Heart left ventricle (tissue), 16 donors: ENCODE results near the gene TAF10. TPM values are rescaled to one million over a fixed set of nuclear protein-coding genes. Genes with fewer than 3 reads are reported as not detected.

Experiments
- ATAC-seq, 4 donors: fragments of 200-7000 bp; cut with Tn5 transposase; one replicate each; pipeline ENCODE4 v1.9.1; 2020 to 2022; ENCODE audit warnings: moderate library complexity in 4 of 4, mild to moderate bottlenecking in 3 of 4, moderate number of reproducible peaks in 1 of 4
- DNase-seq, 5 donors: peaks; one replicate each; pipeline ENCODE4 v3.0.0-alpha.2; 2020
- H3K27ac ChIP-seq, 12 donors: fragments of 200-600 bp; sonication (generic) in 4 of 12; one replicate each; pipeline versions ENCODE4 v1.5.0 to v1.8.0; 2016 to 2022; ENCODE audit warnings: mild to moderate bottlenecking in 2 of 12
- H3K27me3 ChIP-seq, 9 donors: fragments of 200-600 bp; sonication (generic) in 2 of 9; one replicate each; pipeline versions ENCODE4 v1.5.1 to v1.8.0; 2016 to 2022; ENCODE audit warnings: mild to moderate bottlenecking in 3 of 9
- H3K36me3 ChIP-seq, 9 donors: fragments of 200-600 bp; sonication (generic) in 2 of 9; one replicate each; pipeline versions ENCODE4 v1.5.0 to v1.8.0; 2018 to 2022; ENCODE audit warnings: mild to moderate bottlenecking in 2 of 9
- H3K4me1 ChIP-seq, 12 donors: fragments of 200-600 bp; sonication (generic) in 4 of 12; one replicate each; pipeline versions ENCODE4 v1.5.0 to v1.8.0; 2016 to 2022; ENCODE audit warnings: mild to moderate bottlenecking in 3 of 12
- H3K4me3 ChIP-seq, 12 donors: fragments of 200-600 bp; sonication (generic) in 4 of 12; one replicate each; pipeline versions ENCODE4 v1.5.0 to v1.8.0; 2017 to 2022; ENCODE audit warnings: mild to moderate bottlenecking in 9 of 12, moderate library complexity in 4 of 12
- H3K9me3 ChIP-seq, 12 donors: fragments of 200-600 bp; sonication (generic) in 4 of 12; one replicate each; pipeline versions ENCODE4 v1.5.0 to v1.8.0; 2016 to 2022; ENCODE audit warnings: mild to moderate bottlenecking in 1 of 12
- CTCF ChIP-seq, 12 donors: fragments of 200-600 bp; sonication (generic) in 4 of 12; IDR thresholded peaks; one replicate each; pipeline versions ENCODE4 v1.5.0 to v1.8.0; 2018 to 2022; ENCODE audit warnings: antibody characterized with exemption in 12 of 12, mild to moderate bottlenecking in 5 of 12
- POLR2A ChIP-seq, 2 donors: fragments of 450-650 bp; IDR thresholded peaks; one replicate each; pipeline ENCODE4 v1.6.1; 2017; ENCODE audit warnings: antibody characterized with exemption in 2 of 2, mild to moderate bottlenecking in 2 of 2, moderate library complexity in 2 of 2
- WGBS, 4 donors: extraction: QIAGEN DNeasy Blood & Tissue Kit in 2 of 4; methylation state at CpG; one replicate each; pipeline versions ENCODE4 v1.1.5 to v1.1.7; 2013 to 2018; 5-methylcytosine and 5-hydroxymethylcytosine counted together
- intact Hi-C, 10 donors: fragments of 100-400 bp; cut with DNase I; formaldehyde crosslinking; loops; one replicate each; pipeline versions ENCODE4 v1.11.1 to v1.14.2; 2022
- polyA plus RNA-seq, 2 donors: library from polyadenylated mRNA; stranded (reverse); fragments of 200-250 nt; gene quantifications; one replicate each; pipeline ENCODE4 v1.2.3, GENCODE V29; 2013
- total RNA-seq, 9 donors: library from RNA; depleted of rRNA in 2 of 9; stranded (reverse); fragments of >200 nt in 2 of 9; fragmentation: NEBNext Ultra II Directional in 3 of 9; extraction: Animal tissue kit (Norgen Biotek cat#: 25700) in 3 of 9; gene quantifications; one replicate each; pipeline versions ENCODE4 v1.1.0 to v1.2.4, GENCODE V29; 2016 to 2023
- donor health status: ischemic (EF 13 %, LVEDD 7.1; RV severe dilation, severe dysfunction).
- donor health status: healthy with polysubstance abuse.
- donor health status: DM: no; HTN: yes; CAD: no.
- donor health status: DM: no; HTN: no; CAD: no.
- donor health status: ischemic (EF 25% LVEDD 6.9; RV normal size, moderate dysfunction).
- donor health status: ischemic (EF 25% LVEDD 5.7; RV mildly dilated, moderate dysfunction).
- donor health status: healthy.
- donor health status: DM: yes; HTN: yes; CAD: no.
- donor health status: ischemic (EF 35%, LVEDD 5.7; RV mildly dilated, moderate dysfunction).
- donor health status: nonischemic (EF 11% LVEDD 7.7; RV severe dilation, severe dysfunction).
- donor health status: DM: yes; HTN: yes; CAD: no.
- donor health status: PGD.
- donor health status: ischemic (EF 29% LVEDD 5.4; RV normal size, mild dysfunction).
- donor health status: nonischemic (EF 23%, LVEDD 6.1; RV moderate dilation, normal function).

TAF10 gene
- total and polyA plus RNA-seq, 11 donors: 42.3 to 155 (median 99.0) TPM

DNA sequence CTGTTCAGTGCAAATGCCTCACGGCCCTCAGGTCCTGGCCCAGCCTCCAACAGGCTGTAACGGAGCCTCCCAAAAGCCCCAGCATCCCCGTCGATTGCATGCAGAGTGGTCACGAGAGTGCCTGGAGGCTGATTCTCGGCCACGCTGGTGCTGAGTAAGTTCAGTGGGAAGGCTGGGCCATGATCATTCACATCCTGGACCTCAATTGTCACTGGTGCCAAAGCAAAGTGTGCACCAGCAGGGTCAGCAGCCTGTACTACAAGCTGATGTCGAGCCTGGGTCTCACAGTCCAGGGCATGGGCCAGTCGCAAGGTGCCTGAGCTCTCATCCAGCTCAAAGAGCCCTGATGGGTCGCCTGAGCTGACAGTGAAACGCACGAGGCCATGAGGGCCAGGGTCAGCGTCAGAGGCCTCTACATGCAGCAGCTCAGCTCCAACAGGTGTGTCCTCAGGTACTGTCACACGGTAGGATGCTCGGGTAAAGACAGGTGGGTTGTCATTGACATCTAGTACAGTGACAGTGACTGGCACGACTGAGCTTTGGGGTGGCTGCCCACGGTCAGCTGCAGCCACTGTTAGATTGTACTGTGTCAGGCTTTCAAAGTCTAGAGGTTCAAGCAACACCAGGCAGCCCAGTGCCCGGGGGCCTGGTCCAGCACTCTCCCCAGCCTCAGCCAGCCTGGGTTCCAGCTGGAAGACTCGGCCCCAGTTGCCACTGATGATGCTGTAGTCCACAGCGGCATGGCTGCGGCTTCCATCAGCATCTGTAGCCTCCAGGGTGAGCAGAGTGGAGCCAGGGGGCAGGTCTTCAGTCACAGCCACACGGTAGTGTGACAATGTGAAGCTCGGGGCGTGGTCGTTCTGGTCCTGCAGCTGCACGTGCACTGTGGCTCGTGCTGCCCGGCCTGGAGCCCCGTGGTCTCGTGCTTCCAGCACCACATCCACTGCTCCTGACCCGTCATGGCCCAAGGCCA lies 11.7 kb upstream of the TAF10 start:
- no peaks in the 10 kb centered on the region for H3K27me3 ChIP-seq
- no peaks in the 10 kb centered on the region for H3K9me3 ChIP-seq
- TF ChIP-seq POLR2A (IDR thresholded peaks at IDR 0.05) (no peak), CTCF (IDR thresholded peaks at IDR 0.05) (no peak)
- H3K36me3 ChIP-seq: peaks cover 0 to 51% (median 38%) of the 10 kb centered on the region in 9 donors
- intact Hi-C loops: no loop called here
- peaks cover 0 to 31% (median 8%) of the 10 kb centered on the region in 12 donors for H3K4me1 ChIP-seq
- WGBS, 4 donors: 83 to 90% (median 87%) methylated on average over 27 to 31 of the region's 31 CpGs
- DNase-seq (no peak), ATAC-seq (no peak)
- H3K27ac ChIP-seq: no peak overlapping the region
- no peak overlapping the region for H3K4me3 ChIP-seq

DNA sequence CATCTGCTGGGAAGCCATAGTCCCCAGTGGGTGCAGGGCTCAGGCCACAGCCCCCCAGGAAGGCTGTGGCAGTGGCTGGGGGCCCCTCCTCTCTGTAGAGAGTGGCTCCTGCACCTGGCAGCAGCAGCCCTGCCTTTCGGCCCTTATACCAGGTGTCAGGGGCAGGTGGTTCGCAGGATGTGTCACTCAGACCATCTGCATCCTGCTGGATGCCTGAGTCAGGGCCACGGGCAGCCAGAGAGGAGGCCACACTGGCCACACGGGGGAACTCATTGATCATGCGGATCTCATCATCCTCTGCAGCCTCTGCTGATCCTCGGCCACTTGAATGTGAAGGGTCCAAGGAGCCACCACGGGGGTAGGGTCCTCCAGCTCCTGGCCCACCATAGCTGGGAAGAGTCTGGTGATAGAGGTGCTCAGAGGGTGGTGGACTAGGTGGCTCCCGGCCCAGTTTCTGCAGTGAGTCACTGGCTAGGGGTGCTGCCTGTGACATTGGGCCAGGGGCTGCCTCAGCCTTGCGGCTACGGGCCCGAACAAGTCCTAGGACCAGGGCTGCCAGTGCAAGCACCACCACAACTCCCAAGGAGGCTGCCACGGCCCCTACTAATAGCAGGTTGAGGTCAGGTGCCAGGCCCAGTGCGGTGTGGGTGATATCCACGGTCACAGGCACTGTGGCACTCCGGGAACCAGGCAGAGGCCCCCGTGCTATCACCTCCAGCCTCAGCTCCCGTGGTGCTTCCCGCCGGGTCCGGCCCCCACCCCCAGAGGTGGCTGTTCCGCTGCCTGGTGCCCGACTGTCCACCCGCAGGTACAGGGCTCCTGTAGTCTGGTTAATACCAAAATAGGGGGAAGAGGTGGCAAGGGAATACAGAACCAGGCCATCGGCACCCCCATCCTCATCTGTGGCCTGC lies 10.5 kb upstream of the TAF10 start:
- Histone ChIP-seq H3K36me3 (peaks cover 0 to 39% (median 30%) of the 10 kb centered on the region in 9 donors), H3K4me1 (peaks cover 0 to 37% (median 18%) of the 10 kb centered on the region in 12 donors), H3K4me3 (no peak overlapping the region), H3K27me3 (no peaks in the 10 kb centered on the region), H3K27ac (no peak overlapping the region), H3K9me3 (no peaks in the 10 kb centered on the region)
- TF ChIP-seq POLR2A (IDR thresholded peaks at IDR 0.05) (no peak), CTCF (IDR thresholded peaks at IDR 0.05) (no peak)
- intact Hi-C loops: no loop called here
- DNase-seq: no peak
- no peak for ATAC-seq
- 88 to 98% (median 90%) methylated on average over 8 to 24 of the region's 24 CpGs for WGBS, 4 donors

DNA sequence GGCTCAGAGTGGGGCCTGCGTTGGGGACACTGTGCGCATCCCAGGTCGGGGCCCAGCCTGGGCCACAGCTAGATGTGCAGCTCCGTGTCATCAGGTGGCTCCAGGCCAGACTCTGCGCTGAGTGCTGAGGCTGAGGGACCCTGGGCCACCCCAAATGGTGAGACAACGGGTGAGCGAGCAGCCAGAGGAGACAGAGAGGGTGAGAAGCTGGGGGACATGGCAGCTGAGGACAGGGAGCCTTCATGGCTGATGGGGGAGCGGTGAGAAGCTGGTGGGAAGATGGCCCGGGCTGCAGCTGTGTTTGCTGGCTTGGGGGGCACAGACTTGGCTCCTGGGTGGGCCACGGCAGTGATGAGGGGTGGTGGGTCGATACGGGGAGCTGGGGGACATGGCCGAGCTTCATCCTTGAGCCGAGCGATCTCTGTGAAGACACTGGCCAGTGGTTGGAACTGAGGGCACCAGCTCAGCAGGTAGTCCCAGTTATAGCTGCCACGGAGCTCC lies 9.7 kb upstream of the TAF10 start:
- Histone ChIP-seq H3K4me3 (no peak overlapping the region), H3K4me1 (peaks cover 0 to 39% (median 20%) of the 10 kb centered on the region in 12 donors), H3K36me3 (peaks cover 0 to 33% (median 26%) of the 10 kb centered on the region in 9 donors), H3K27ac (no peak overlapping the region), H3K9me3 (no peaks in the 10 kb centered on the region), H3K27me3 (no peaks in the 10 kb centered on the region)
- no peak for ATAC-seq
- intact Hi-C loops: no loop called here
- DNase-seq: no peak
- 91 to 96% (median 92%) methylated on average over 12 to 16 of the region's 16 CpGs for WGBS, 4 donors
- TF ChIP-seq POLR2A (IDR thresholded peaks at IDR 0.05) (no peak), CTCF (IDR thresholded peaks at IDR 0.05) (no peak)
